Measurements from ENCODE around the gene WDR18.

DNA sequence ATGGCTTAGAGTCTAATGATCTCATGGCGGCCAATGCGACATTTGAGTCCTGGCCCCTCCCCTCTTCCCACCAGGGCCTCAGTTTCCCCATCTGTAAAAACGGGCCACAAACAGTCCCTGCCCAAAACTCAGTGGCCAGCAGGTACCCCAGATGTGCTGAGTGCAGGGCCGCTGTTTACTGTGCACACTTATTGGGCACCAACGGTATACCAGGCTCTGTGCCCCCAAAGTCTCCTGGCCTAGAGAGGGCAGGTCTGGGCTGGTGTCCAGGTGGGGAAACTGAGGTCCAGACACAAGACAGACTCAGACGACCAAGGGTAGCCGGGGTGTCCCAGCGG, 23.6 kb upstream of the WDR18 start:
- TF ChIP-seq, protein P1, sequence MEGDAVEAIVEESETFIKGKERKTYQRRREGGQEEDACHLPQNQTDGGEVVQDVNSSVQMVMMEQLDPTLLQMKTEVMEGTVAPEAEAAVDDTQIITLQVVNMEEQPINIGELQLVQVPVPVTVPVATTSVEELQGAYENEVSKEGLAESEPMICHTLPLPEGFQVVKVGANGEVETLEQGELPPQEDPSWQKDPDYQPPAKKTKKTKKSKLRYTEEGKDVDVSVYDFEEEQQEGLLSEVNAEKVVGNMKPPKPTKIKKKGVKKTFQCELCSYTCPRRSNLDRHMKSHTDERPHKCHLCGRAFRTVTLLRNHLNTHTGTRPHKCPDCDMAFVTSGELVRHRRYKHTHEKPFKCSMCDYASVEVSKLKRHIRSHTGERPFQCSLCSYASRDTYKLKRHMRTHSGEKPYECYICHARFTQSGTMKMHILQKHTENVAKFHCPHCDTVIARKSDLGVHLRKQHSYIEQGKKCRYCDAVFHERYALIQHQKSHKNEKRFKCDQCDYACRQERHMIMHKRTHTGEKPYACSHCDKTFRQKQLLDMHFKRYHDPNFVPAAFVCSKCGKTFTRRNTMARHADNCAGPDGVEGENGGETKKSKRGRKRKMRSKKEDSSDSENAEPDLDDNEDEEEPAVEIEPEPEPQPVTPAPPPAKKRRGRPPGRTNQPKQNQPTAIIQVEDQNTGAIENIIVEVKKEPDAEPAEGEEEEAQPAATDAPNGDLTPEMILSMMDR (conservative IDR thresholded peaks at IDR 0.05 in 1 of 2, IDR thresholded peaks at IDR 0.05 in 1 of 2; ENCODE audit: low read depth in 1 of 2, low read length in 2 of 2), result no peak
- TF ChIP-seq EZH2 (IDR thresholded peaks at IDR 0.05; ENCODE audit: low read length, missing control alignments), result no peak

Measured in fibroblast of lung (primary cell).